ENCODE data around the gene KCMF1.

KCMF1 gene

GRCh38 chr2:85016446-85016845 is 45.5 kb downstream of the KCMF1 start:
- Mint-ChIP-seq H3K27me3 (no peaks in the 10 kb centered on the region), H3K27ac (no peak overlapping the region), H3K9me3 (no peaks in the 10 kb centered on the region), H3K36me3 (ENCODE audit: low read depth) (peaks cover 21% of the 10 kb centered on the region), H3K4me1 (ENCODE audit: low read depth) (peaks cover 84% of the 10 kb centered on the region), H3K4me3 (no peak overlapping the region)

DNA sequence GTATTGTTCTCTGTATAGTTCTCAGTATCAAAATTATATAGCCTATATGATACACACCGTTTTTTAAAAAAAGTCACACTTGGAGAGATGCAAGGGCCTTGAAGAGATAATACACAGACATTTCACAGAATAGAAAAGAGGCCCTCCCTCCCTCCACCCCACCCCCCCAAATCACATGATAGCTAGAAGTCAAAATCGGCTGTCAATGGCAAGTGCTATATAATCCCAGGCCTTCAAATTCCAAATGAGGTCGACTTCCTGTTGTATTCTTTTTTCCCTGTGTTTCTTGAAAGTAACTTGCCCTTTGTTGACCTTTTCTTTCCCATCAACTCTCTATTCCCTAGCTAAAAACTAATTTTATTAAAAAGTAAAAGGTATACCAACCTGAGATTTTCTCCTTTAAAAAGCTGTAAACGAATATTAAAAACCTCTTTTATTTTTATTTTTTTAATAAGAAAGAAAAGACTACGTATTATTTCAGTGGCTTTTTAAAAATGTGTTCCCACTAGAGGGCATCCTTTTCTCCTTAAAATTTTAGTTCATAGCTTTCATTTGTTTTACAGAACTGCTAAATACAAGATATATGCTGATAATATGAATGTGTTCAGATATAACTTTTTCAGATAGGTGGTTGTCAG is 46.6 kb downstream of the KCMF1 start:
- H3K4me1 Mint-ChIP-seq (ENCODE audit: low read depth) = peaks cover 80% of the 10 kb centered on the region
- H3K4me3 Mint-ChIP-seq = peak overlapping the region; percentile 13

GRCh38 chr2:85018049-85018447 is 47.1 kb downstream of the KCMF1 start:
- Mint-ChIP-seq H3K4me1 (ENCODE audit: low read depth) (peaks cover 75% of the 10 kb centered on the region), H3K27me3 (no peaks in the 10 kb centered on the region), H3K27ac (no peak overlapping the region), H3K9me3 (no peaks in the 10 kb centered on the region), H3K4me3 (peak overlapping the region; percentile 13), H3K36me3 (ENCODE audit: low read depth) (peaks cover 19% of the 10 kb centered on the region)

More for the DNA sequence above, 46.6 kb downstream of the KCMF1 start:
- Mint-ChIP-seq H3K27ac (no peak overlapping the region), H3K9me3 (no peaks in the 10 kb centered on the region), H3K27me3 (no peaks in the 10 kb centered on the region), H3K36me3 (ENCODE audit: low read depth) (peaks cover 20% of the 10 kb centered on the region)

DNA sequence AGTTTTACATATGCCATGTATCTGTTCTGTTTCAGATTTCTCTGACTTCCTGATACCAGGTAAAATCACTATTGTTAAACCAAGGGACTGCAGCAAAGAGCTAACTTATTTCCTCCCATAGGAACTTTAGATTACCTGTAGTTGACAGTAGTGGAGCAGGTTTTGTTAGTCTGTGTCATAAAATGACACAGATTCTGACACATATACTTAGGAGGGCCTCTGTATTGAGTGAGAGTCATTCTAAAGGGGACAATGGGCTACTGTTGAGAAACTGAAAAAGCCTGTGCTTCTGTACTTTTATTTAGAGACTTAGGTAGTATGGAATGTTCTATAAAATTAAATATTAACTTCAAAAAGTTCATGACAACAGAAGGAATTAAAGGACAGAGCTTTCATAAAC is 48.2 kb downstream of the KCMF1 start:
- no peaks in the 10 kb centered on the region for H3K9me3 Mint-ChIP-seq
- H3K36me3 Mint-ChIP-seq (ENCODE audit: low read depth) = peaks cover 23% of the 10 kb centered on the region
- no peak overlapping the region for H3K27ac Mint-ChIP-seq
- no peaks in the 10 kb centered on the region for H3K27me3 Mint-ChIP-seq
- peaks cover 70% of the 10 kb centered on the region for H3K4me1 Mint-ChIP-seq (ENCODE audit: low read depth)
- H3K4me3 Mint-ChIP-seq = no peak overlapping the region

GRCh38 chr2:85022232-85022631 is 51.3 kb downstream of the KCMF1 start:
- no peak overlapping the region for H3K4me3 Mint-ChIP-seq
- H3K36me3 Mint-ChIP-seq (ENCODE audit: low read depth) = peaks cover 32% of the 10 kb centered on the region
- no peak overlapping the region for H3K27ac Mint-ChIP-seq
- H3K4me1 Mint-ChIP-seq (ENCODE audit: low read depth) = peaks cover 50% of the 10 kb centered on the region
- H3K27me3 Mint-ChIP-seq = no peaks in the 10 kb centered on the region
- H3K9me3 Mint-ChIP-seq = no peaks in the 10 kb centered on the region

DNA sequence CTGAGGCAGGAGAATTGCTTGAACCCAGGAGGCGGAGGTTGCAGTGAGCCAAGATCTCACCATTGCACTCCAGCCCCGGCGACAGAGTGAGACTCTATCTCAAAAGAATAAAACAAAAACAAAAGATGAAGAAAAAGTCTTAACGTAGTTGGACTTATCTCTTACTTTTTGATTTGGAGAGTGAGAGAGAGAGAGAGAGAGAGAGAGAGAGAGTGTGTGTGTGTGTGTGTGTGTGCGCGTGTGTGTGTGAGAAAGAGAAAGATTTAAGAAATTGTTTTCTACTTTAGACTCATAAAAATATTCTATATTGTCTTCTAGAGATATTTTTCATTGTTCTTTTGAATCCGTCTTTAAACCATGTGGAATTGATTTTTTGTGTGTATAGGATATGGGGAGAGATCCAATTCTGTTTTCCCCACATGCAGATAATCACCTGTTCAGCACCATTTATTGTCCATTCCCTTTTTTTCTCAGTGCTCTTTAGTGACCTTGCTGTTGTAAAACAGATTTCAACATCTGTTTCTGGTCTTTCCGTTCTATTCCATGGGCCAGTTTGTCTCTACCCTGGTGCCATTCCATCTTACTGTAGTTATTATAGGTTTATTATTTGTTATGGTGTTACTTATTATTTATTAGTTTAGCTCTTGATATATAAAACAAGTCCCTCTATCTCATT is 53.5 kb downstream of the KCMF1 start:
- H3K27me3 Mint-ChIP-seq = no peaks in the 10 kb centered on the region
- peaks cover 34% of the 10 kb centered on the region for H3K4me1 Mint-ChIP-seq (ENCODE audit: low read depth)
- peaks cover 44% of the 10 kb centered on the region for H3K36me3 Mint-ChIP-seq (ENCODE audit: low read depth)
- H3K9me3 Mint-ChIP-seq = no peaks in the 10 kb centered on the region
- H3K4me3 Mint-ChIP-seq = no peak overlapping the region
- H3K27ac Mint-ChIP-seq = no peak overlapping the region

GRCh38 chr2:85032621-85033020 is 61.7 kb downstream of the KCMF1 start:
- no peak overlapping the region for H3K27ac Mint-ChIP-seq
- H3K27me3 Mint-ChIP-seq = no peaks in the 10 kb centered on the region
- H3K4me3 Mint-ChIP-seq = no peak overlapping the region
- no peaks in the 10 kb centered on the region for H3K9me3 Mint-ChIP-seq
- peaks cover 11% of the 10 kb centered on the region for H3K4me1 Mint-ChIP-seq (ENCODE audit: low read depth)
- H3K36me3 Mint-ChIP-seq (ENCODE audit: low read depth) = peaks cover 69% of the 10 kb centered on the region

DNA sequence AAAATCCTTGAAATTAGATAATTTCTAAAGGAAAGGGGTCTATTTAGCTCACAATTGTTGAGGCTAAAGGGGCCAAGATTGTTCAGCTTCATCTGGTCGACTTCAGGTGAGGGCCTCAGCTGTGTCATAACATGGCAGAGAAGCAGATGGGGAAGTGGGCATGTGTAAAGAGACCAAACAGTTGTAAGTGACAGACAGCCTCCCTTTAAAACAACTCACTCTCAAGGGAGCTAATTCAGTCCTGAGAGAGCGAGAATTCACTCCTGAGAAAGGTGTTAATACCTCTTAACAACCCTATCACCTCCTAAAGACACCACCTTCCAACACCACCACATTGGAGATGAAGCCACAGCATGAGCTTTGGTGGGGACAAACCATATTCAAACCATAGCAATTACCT is 62.4 kb downstream of the KCMF1 start:
- Mint-ChIP-seq H3K4me1 (ENCODE audit: low read depth) (peaks cover 8% of the 10 kb centered on the region), H3K27me3 (no peaks in the 10 kb centered on the region), H3K27ac (no peak overlapping the region), H3K4me3 (no peak overlapping the region), H3K9me3 (no peaks in the 10 kb centered on the region), H3K36me3 (ENCODE audit: low read depth) (peaks cover 69% of the 10 kb centered on the region)

GRCh38 chr2:85034158-85034557 is 63.2 kb downstream of the KCMF1 start:
- no peaks in the 10 kb centered on the region for H3K9me3 Mint-ChIP-seq

GRCh38 chr2:85037622-85038021 is 66.7 kb downstream of the KCMF1 start:
- Mint-ChIP-seq H3K36me3 (ENCODE audit: low read depth) (peaks cover 66% of the 10 kb centered on the region), H3K4me1 (ENCODE audit: low read depth) (peaks cover 8% of the 10 kb centered on the region), H3K4me3 (no peak overlapping the region), H3K27ac (no peak overlapping the region), H3K9me3 (no peaks in the 10 kb centered on the region), H3K27me3 (no peaks in the 10 kb centered on the region)

More at GRCh38 chr2:85034158-85034557, 63.2 kb downstream of the KCMF1 start:
- peaks cover 70% of the 10 kb centered on the region for H3K36me3 Mint-ChIP-seq (ENCODE audit: low read depth)
- no peak overlapping the region for H3K27ac Mint-ChIP-seq
- no peaks in the 10 kb centered on the region for H3K27me3 Mint-ChIP-seq
- peaks cover 8% of the 10 kb centered on the region for H3K4me1 Mint-ChIP-seq (ENCODE audit: low read depth)
- H3K4me3 Mint-ChIP-seq = no peak overlapping the region

DNA sequence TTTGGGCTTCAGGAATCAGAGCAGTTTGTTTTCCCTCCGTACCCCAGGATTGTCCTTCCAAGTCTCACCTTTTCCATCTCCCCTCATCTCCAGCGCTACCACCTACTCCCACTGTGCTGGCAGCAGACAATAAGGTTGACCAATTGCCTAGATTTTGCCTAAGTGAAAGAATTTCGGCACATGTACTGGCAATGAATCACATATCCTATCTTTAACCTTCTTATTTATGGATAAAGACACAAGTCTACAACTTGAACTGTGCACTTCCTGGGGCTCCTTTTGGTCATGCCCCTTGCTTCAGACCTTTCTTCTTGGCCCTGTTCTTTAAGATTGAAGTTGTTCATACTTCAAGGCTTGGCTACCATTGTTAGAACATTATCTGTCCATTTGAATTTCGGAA is 71.4 kb downstream of the KCMF1 start:
- no peaks in the 10 kb centered on the region for H3K27me3 Mint-ChIP-seq

GRCh38 chr2:85048534-85048933 is 77.6 kb downstream of the KCMF1 start:
- Mint-ChIP-seq H3K4me1 (ENCODE audit: low read depth) (peaks cover 7% of the 10 kb centered on the region), H3K36me3 (ENCODE audit: low read depth) (peaks cover 68% of the 10 kb centered on the region), H3K4me3 (no peak overlapping the region), H3K9me3 (no peaks in the 10 kb centered on the region), H3K27ac (no peak overlapping the region), H3K27me3 (no peaks in the 10 kb centered on the region)

More for the DNA sequence above, 71.4 kb downstream of the KCMF1 start:
- Mint-ChIP-seq H3K36me3 (ENCODE audit: low read depth) (peaks cover 68% of the 10 kb centered on the region), H3K27ac (no peak overlapping the region), H3K4me3 (no peak overlapping the region), H3K4me1 (ENCODE audit: low read depth) (no peaks in the 10 kb centered on the region), H3K9me3 (no peaks in the 10 kb centered on the region)

DNA sequence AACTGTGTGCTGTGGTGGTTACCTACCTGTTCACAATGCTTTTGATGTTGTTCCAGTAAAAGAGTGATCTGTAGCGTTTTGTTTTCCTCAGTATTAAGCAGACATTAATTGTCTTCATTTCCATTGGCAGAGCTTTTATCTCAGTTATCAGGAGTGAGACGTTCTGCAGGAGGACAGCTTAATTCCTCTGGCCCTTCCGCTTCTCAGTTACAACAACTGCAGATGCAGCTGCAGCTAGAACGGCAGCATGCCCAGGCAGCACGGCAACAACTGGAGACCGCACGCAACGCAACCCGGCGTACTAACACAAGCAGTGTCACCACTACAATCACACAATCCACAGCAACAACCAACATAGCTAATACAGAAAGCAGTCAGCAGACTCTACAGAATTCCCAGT is 78.3 kb downstream of the KCMF1 start:
- Mint-ChIP-seq H3K27ac (no peak overlapping the region), H3K4me3 (no peak overlapping the region), H3K36me3 (ENCODE audit: low read depth) (peaks cover 71% of the 10 kb centered on the region), H3K9me3 (no peaks in the 10 kb centered on the region), H3K27me3 (no peaks in the 10 kb centered on the region), H3K4me1 (ENCODE audit: low read depth) (peaks cover 14% of the 10 kb centered on the region)

GRCh38 chr2:85053802-85054201 is 82.8 kb downstream of the KCMF1 start:
- no peaks in the 10 kb centered on the region for H3K9me3 Mint-ChIP-seq
- H3K4me1 Mint-ChIP-seq (ENCODE audit: low read depth) = peaks cover 33% of the 10 kb centered on the region
- no peak overlapping the region for H3K27ac Mint-ChIP-seq
- no peaks in the 10 kb centered on the region for H3K27me3 Mint-ChIP-seq
- no peak overlapping the region for H3K4me3 Mint-ChIP-seq
- H3K36me3 Mint-ChIP-seq (ENCODE audit: low read depth) = peaks cover 41% of the 10 kb centered on the region

DNA sequence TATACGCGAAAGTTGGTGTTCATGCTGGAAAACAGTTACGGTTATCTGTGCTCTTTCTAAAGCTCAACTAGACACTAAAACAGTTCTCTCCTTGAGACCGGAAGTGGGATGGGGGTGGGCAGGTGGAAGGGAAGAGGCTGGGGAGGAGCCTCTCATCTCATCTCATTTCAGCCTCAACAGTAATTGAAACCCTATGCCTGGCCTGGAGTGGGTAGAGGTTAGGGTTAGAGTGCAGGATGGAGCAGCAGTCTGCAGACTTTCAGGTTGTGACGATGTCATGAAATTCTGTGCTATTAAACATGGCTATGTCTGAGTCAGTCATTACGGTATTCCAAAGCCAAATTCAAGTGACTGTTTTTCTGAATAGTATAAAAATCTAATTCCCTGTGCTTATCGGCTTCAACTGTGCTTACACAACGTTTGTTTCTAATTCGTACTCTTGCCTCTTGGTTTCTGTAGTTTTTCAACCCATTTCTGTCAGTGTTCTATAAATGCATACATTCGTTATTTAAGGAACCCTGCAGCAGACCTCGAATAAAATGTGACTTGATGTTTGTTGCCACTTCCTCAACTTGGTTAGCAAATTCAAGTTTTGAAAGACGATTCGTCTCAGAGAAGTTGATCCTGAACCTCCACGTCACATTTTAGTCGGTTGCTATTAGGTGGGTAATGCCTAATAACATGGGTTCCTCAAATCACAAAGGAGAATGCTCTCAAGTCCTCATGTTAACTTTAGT is 86.4 kb downstream of the KCMF1 start:
- no peak overlapping the region for H3K27ac Mint-ChIP-seq
- peaks cover 33% of the 10 kb centered on the region for H3K4me1 Mint-ChIP-seq (ENCODE audit: low read depth)
- peaks cover 6% of the 10 kb centered on the region for H3K27me3 Mint-ChIP-seq
- peaks cover 17% of the 10 kb centered on the region for H3K36me3 Mint-ChIP-seq (ENCODE audit: low read depth)
- no peaks in the 10 kb centered on the region for H3K9me3 Mint-ChIP-seq
- no peak overlapping the region for H3K4me3 Mint-ChIP-seq
